ENCODE results near the gene VIM.

VIM gene

DNA sequence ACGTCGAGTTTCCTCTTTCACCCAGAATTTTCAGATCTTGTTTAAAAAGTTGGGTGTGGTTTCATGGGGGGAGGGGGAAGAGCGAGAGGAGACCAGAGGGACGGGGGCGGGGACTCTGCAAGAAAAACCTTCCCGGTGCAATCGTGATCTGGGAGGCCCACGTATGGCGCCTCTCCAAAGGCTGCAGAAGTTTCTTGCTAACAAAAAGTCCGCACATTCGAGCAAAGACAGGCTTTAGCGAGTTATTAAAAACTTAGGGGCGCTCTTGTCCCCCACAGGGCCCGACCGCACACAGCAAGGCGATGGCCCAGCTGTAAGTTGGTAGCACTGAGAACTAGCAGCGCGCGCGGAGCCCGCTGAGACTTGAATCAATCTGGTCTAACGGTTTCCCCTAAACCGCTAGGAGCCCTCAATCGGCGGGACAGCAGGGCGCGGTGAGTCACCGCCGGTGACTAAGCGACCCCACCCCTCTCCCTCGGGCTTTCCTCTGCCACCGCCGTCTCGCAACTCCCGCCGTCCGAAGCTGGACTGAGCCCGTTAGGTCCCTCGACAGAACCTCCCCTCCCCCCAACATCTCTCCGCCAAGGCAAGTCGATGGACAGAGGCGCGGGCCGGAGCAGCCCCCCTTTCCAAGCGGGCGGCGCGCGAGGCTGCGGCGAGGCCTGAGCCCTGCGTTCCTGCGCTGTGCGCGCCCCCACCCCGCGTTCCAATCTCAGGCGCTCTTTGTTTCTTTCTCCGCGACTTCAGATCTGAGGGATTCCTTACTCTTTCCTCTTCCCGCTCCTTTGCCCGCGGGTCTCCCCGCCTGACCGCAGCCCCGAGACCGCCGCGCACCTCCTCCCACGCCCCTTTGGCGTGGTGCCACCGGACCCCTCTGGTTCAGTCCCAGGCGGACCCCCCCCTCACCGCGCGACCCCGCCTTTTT is at the start of gene VIM:
Gene VIM (plus strand): TSS at position 151 of the 925 bp plus-strand sequence. CDS start 1,182 bp downstream, outside the sequence.
- peak; percentile 95 for DNase-seq (ENCODE audit: low read depth)

GRCh38 chr10:17179002-17179401 is 49.0 kb upstream of the VIM start:
- DNase-seq (ENCODE audit: low read depth), result no peak

GRCh38 chr10:17181110-17181509 is 46.9 kb upstream of the VIM start:
- DNase-seq (ENCODE audit: low read depth), result no peak

- no peak for DNase-seq (ENCODE audit: low read depth)
These were observed 46.3 kb upstream of the VIM start for GRCh38 chr10:17181751-17182150.

DNA sequence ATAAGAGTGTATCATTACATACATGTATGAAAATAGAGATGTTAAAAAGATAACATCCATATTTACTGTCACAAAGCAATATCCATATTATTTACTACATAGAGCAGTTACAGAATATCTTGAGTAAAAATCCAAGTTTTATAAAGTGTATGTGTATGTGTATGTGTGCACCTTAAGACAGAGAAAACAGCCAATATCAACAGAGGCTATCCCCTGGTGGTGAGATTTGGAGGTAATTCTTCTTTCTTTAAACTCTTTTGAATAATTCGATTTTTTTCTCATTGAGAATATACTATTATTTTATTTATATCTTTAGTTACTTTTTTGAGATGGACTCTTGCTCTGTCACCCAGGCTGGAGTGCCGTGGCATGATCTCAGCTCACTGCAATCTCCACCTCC is 44.9 kb upstream of the VIM start:
- DNase-seq (ENCODE audit: low read depth), result no peak

DNA sequence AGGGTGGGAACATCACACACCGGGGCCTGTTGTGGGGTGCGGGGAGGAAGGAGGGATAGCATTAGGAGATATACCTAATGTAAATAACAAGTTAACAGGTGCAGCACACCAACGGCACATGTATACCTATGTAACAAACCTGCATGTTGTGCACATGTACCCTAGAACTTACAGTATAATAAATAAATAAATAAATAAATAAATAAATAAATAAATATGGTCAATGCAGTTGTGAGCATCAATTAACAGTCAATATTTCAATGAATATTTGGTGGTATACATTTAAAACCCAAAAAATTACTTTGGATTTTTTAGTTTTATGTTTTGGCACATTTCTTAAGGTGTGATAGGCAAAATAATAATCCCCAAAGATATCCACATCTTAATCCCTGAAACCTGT is 42.2 kb upstream of the VIM start:
- DNase-seq (ENCODE audit: low read depth), result no peak

- no peak for DNase-seq (ENCODE audit: low read depth)
These were observed 39.3 kb upstream of the VIM start for GRCh38 chr10:17188644-17189172.

- DNase-seq (ENCODE audit: low read depth), result no peak
These were observed 37.4 kb upstream of the VIM start for GRCh38 chr10:17190602-17191001.

GRCh38 chr10:17195083-17195482 is 33.0 kb upstream of the VIM start:
- no peak for DNase-seq (ENCODE audit: low read depth)

GRCh38 chr10:17196045-17196444 is 32.0 kb upstream of the VIM start:
- DNase-seq (ENCODE audit: low read depth), result no peak

- no peak for DNase-seq (ENCODE audit: low read depth)
These were observed 31.5 kb upstream of the VIM start for GRCh38 chr10:17196573-17196972.

DNA sequence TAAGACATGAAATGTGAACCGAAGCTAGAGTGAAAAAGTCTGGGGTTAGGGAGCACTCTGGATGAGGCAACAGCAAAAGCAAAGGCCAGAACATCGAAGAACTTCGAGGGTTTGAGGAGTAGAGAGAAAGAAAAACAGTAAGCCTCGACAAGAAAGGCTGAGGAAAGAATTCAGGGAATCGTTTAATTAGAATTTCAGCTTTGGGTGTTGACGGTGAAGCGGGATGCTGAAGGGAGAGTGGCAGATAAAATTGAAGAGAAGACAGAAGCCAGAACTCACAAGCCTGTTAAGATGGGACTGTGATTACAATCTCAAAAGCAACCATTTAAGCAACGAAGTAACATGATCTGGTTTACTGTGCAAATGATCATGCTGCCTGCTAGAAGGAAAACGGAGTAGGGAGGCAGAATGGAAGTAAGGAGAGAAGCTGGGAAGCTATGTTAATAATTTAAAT is 28.7 kb upstream of the VIM start:
- no peak for DNase-seq (ENCODE audit: low read depth)

DNA sequence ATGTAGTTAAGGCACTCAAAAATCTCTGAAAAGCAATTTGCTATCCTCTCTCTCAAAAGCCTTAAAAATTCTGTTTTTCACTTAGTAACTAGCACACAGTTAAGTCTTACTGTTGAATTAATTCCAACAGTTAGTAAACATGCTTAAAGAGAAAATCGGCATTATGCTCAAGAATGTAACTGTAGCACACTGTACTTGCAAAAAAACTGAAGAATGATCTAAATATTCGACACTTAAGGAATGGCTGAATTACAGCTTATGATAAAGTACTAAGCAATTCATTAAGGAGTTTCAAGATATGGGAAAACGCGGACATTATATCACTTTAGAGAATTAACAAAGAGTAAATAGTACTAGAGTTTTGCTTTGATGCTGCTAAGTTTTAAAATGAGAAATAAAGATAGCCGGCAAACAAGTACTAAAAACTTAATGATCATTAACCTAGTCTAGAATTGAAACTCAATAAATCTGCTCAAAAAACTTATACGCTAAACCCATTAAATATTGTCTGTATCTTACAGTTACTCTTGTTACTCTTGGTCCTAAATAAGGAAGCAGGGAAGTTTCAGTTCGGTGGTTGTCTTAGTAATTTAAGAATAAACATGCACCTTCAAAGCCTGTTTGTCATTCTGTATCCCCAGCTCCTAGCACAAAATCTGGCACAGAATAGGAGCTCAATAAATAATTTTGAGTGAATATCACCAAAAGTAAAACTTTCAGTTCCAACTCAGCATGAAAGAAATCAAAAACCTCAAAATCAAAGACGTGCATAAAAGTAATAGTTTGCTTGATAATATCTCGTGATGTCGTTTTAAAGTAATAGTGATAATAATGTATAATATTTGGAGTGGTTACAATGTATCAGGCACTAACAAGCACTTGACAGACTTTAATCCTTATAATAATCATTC is 27.8 kb upstream of the VIM start:
- DNase-seq (ENCODE audit: low read depth), result no peak

GRCh38 chr10:17200912-17201793 is 26.9 kb upstream of the VIM start, which contains the start of gene TRDMT1:
Gene TRDMT1, minus strand, starts transcription at chr10:17201672. Its CDS starts 38 bp downstream, at chr10:17201634.
- peak; percentile 80 for DNase-seq (ENCODE audit: low read depth)

DNA sequence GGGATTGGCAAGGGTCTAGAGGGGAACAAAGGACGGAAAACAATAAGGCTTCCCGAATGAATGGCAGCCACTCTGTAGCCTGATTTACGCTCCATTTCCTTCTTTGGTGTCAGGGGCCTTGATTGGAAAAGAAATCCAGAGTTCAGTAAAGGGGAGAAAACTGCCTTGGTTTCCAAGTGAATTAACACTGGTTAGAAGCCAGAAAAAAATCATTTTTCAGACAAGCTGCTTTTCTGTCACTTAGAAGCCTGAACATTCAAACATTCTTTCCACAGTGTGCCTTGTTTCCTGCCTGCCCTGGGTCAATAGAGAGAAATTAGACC is 26.3 kb upstream of the VIM start:
- DNase-seq (ENCODE audit: low read depth), result no peak

DNA sequence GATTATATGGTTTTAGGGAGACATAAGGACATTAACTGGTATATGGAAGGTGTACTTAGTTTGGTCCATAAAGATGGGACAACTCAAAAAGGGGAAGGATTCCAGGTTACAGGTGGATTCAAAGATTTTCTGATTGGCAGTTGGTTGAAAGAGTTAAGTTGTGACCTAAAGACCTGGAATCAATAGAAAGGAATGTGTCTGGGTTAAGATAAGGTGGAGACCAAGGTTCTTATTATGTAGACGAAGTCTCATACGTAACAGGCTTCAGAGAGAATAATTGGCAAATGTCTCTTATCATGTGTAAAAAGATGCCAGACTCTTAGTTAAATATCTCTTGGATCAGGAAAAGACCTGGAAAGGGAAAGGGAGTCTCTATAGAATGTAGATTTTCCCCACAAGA is 25.5 kb upstream of the VIM start:
- no peak for DNase-seq (ENCODE audit: low read depth)

- DNase-seq (ENCODE audit: low read depth), result no peak
These were observed 25.0 kb upstream of the VIM start for GRCh38 chr10:17202999-17203398.

DNA sequence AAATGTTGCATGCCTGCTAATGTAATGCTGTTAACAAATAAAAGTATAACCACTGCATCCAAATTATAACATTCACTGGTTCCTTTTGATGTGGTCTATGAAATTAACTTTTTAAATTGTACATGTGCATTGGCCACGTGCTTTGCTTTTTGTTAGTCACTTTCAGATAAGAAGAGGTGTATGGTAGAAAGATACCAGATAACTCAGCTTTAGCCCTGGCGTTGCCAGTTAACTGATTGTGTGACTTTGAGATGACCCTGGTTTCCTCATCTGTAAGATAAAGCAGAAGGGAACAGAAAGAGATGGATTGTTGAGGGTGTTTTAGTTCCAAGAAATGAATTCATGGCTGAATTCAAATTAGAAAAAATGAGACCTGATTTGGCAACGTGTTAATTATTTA is 24.6 kb upstream of the VIM start:
- DNase-seq (ENCODE audit: low read depth), result no peak

GRCh38 chr10:17206210-17206709 is 21.8 kb upstream of the VIM start:
- DNase-seq (ENCODE audit: low read depth), result peak; percentile 73

DNA sequence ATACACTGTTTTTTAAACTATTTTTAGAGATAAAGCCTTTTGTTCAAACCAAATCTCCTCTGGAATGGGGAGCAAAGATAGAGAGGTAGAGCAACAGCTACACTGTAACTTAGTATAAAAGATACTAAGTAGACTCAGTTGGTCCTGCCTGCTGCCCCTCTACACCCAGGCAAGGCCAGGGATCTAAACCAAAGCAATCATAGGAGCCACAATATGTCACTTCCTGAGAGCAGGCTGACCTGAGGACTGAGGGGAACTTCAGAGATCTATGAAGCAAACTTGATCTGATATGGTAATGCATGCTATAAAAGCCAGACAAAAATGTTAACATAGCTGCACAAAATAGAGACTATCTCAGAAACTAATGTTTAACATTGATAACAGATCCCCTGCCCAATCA is 19.6 kb upstream of the VIM start:
- DNase-seq (ENCODE audit: low read depth), result no peak

DNA sequence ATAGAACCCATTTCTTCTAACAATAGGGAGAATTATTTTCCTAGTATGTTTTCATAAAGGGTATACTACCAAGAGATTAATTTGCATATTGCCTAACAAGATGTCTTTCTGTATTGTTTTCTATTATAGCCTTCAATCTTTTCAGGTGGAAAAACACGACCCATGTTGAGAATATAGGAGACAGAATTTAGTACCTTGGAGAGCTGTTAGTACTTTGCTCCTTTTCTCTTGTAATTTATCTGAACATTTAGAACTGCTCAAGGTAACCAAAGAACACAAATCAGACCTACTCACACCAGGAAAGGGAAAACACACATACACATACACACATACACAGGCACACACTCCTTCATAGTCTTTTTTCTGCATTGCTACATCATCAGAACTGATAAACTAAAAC is 18.7 kb upstream of the VIM start:
- no peak for DNase-seq (ENCODE audit: low read depth)
